B cell (primary cell): ENCODE measurements around the gene FMOD. TPM values are rescaled to one million over a fixed set of nuclear protein-coding genes. Genes with fewer than 3 reads are reported as not detected.

ENCODE experiments used
- ATAC-seq: fragments of 200-7000 bp; cut with Tn5 transposase; one replicate; pipeline ENCODE4 v1.10.0; 2021; ENCODE audit warnings: low read depth, mild to moderate bottlenecking, moderate number of reproducible peaks, moderate library complexity
- CTCF ChIA-PET: fragments of 350-600 bp; sonication (Branson Sonifier 250); formaldehyde crosslinking; loops from one replicate; lab custom pipeline; 2021; ENCODE audit warnings: antibody characterized with exemption, inconsistent platforms; lab: Charles Lee
- POLR2A ChIA-PET: fragments of 350-600 bp; sonication (Branson Sonifier 250); formaldehyde crosslinking; loops from one replicate; lab custom pipeline; 2021; ENCODE audit warnings: antibody characterized with exemption; lab: Charles Lee
- DNase-seq: peaks from one replicate; pipeline ENCODE4 v3.0.0; 2013
- H2AFZ ChIP-seq: 2 replicates; pipeline ENCODE4 v1.6.1; 2012; ENCODE audit warnings: mild to moderate bottlenecking, low read depth, low read length; ENCODE audit not compliant: insufficient read depth, poor library complexity, severe bottlenecking
- H3K27ac ChIP-seq, 2 donors: 1 replicate in 1 of 2; 2 replicates in 1 of 2; pipeline ENCODE4 v1.5.1; 2012 to 2013; ENCODE audit warnings: low read length in 2 of 2, mild to moderate bottlenecking in 2 of 2, moderate library complexity in 1 of 2
- H3K27me3 ChIP-seq, 4 experiments: fragments of 200-600 bp in 1 of 4; sonication (generic) in 1 of 4; replicated peaks in 1 of 4; 1 replicate in 2 of 4; 2 replicates in 2 of 4; pipeline versions ENCODE4 v1.6.1 to v1.7.0; 2013 to 2016; ENCODE audit warnings: low read length in 3 of 4, mild to moderate bottlenecking in 2 of 4, mixed read lengths in 1 of 4, moderate library complexity in 1 of 4; ENCODE audit not compliant: insufficient read depth in 4 of 4, control insufficient read depth in 3 of 4; ENCODE audit errors: control extremely low read depth in 1 of 4
- H3K36me3 ChIP-seq, 2 experiments: replicated peaks in 1 of 2; 1 replicate in 1 of 2; 2 replicates in 1 of 2; pipeline versions ENCODE4 v1.6.1 to v1.7.1; 2013; ENCODE audit warnings: low read length in 1 of 2; ENCODE audit not compliant: insufficient read depth in 2 of 2, control insufficient read depth in 1 of 2; ENCODE audit errors: control extremely low read depth in 1 of 2, extremely low read depth in 1 of 2
- H3K4me1 ChIP-seq, 2 donors: fragments of 200-600 bp in 1 of 2; sonication (generic) in 1 of 2; 1 replicate in 1 of 2; 2 replicates in 1 of 2; pipeline versions ENCODE4 v1.5.1 to v1.6.1; 2013 to 2017; ENCODE audit warnings: low read length in 2 of 2; ENCODE audit not compliant: control insufficient read depth in 2 of 2, insufficient read depth in 2 of 2
- H3K4me2 ChIP-seq: replicated peaks from 2 replicates; pipeline ENCODE3; 2012; ENCODE audit warnings: mild to moderate bottlenecking, low read depth, low read length; ENCODE audit not compliant: poor library complexity, severe bottlenecking
- H3K4me3 ChIP-seq, 5 experiments: fragments of 200-600 bp in 1 of 5; sonication (generic) in 1 of 5; 1 replicate in 3 of 5; 2 replicates in 2 of 5; pipeline versions ENCODE4 v1.5.1 to v1.7.0; 2011 to 2016; ENCODE audit warnings: low read length in 4 of 5, mild to moderate bottlenecking in 4 of 5, low read depth in 2 of 5, control low read depth in 1 of 5, moderate library complexity in 1 of 5; ENCODE audit not compliant: insufficient read depth in 1 of 5; ENCODE audit errors: control extremely low read depth in 1 of 5, extremely low read depth in 1 of 5
- H3K79me2 ChIP-seq: fragments of 200-600 bp; sonication (generic); one replicate; pipeline ENCODE4 v1.6.0; 2016; ENCODE audit warnings: low read length; ENCODE audit not compliant: control insufficient read depth, insufficient read depth
- H3K9ac ChIP-seq: fragments of 200-600 bp; sonication (generic); 2 replicates; pipeline ENCODE4 v1.6.1; 2017; ENCODE audit warnings: mild to moderate bottlenecking, low read length, moderate library complexity
- H3K9me3 ChIP-seq, 3 donors: one replicate each; pipeline versions ENCODE4 v1.6.1 to v1.7.1; 2013; ENCODE audit warnings: low read length in 2 of 3; ENCODE audit not compliant: control insufficient read depth in 2 of 3, insufficient read depth in 1 of 3; ENCODE audit errors: control extremely low read depth in 1 of 3
- H4K20me1 ChIP-seq: 2 replicates; pipeline ENCODE4 v1.6.0; 2012; ENCODE audit warnings: mild to moderate bottlenecking, low read length; ENCODE audit not compliant: insufficient read depth, control insufficient read depth, poor library complexity, severe bottlenecking
- H3K27ac Mint-ChIP-seq: one replicate; pipeline ENCODE4 v1.8.0; 2021; ENCODE audit warnings: mixed read lengths
- H3K27me3 Mint-ChIP-seq: one replicate; pipeline ENCODE4 v1.8.0; 2021; ENCODE audit warnings: mixed read lengths
- H3K4me1 Mint-ChIP-seq: one replicate; pipeline ENCODE4 v1.8.0; 2021; ENCODE audit warnings: mixed read lengths
- H3K4me3 Mint-ChIP-seq: one replicate; pipeline ENCODE4 v1.8.0; 2021; ENCODE audit warnings: mixed read lengths
- H3K9me3 Mint-ChIP-seq: one replicate; pipeline ENCODE4 v1.8.0; 2022; ENCODE audit warnings: mixed read lengths; ENCODE audit not compliant: insufficient read depth
- EZH2 ChIP-seq: IDR thresholded peaks from 2 replicates; pipeline ENCODE4 v1.6.1; 2012; ENCODE audit warnings: borderline replicate concordance, low read depth, mild to moderate bottlenecking, moderate library complexity, low read length; ENCODE audit not compliant: insufficient read depth, poor library complexity, severe bottlenecking
- WGBS: methylation state at CpG from one replicate; pipeline ENCODE4 v1.1.5; 2013; ENCODE audit warnings: missing lambda C conversion rate; ENCODE audit not compliant: insufficient coverage; 5-methylcytosine and 5-hydroxymethylcytosine counted together
- intact Hi-C: fragments of 100-400 bp; cut with micrococcal nuclease; formaldehyde crosslinking; loops from one replicate; pipeline ENCODE4 v1.10.0; 2022
- polyA plus RNA-seq: library from polyadenylated mRNA; depleted of rRNA; stranded (reverse); fragments of >200 nt; gene quantifications from 2 replicates; pipeline ENCODE4 v1.2.3, GENCODE V29; 2012
- total RNA-seq, 2 donors: library from RNA; stranded (reverse); fragments of 120-200 nt in 1 of 2; gene quantifications; 1 replicate in 1 of 2; 2 replicates in 1 of 2; pipeline versions ENCODE4 v1.2.3 to v1.2.4, GENCODE V29; 2013 to 2022
- TF ChIP-seq, protein P1 (sequence below): fragments of 200-600 bp; IDR thresholded peaks from one replicate; pipeline ENCODE4 v1.8.0; 2022; ENCODE audit warnings: antibody characterized with exemption, mild to moderate bottlenecking

FMOD gene
- total and polyA plus RNA-seq, 2 donors (not counting 1 experiment from before 2014, with no cell fraction given): not detected

DNA sequence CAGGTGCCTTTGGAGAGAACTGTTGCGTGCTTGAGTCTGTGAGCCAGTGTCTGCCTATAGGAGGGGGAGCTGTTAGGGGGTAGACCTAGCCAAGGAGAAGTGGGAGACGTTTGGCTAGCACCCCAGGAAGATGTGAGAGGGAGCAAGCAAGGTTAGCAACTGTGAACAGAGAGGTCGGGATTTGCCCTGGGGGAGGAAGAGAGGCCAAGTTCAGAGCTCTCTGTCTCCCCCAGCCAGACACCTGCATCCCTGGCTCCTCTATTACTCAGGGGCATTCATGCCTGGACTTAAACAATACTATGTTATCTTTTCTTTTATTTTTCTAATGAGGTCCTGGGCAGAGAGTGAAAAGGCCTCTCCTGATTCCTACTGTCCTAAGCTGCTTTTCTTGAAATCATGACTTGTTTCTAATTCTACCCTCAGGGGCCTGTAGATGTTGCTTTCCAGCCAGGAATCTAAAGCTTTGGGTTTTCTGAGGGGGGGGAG lies 43.2 kb downstream of the FMOD start:
- Mint-ChIP-seq H3K9me3 (no peaks in the 10 kb centered on the region), H3K27ac (peak overlapping the region; percentile 99), H3K27me3 (no peaks in the 10 kb centered on the region), H3K4me3 (peak overlapping the region; percentile 99), H3K4me1 (peaks cover 69% of the 10 kb centered on the region)
- Histone ChIP-seq H4K20me1 (peaks cover 52% of the 10 kb centered on the region), H3K79me2 (peaks cover 68% of the 10 kb centered on the region), H3K9ac (peak overlapping the region; percentile 99), H3K4me2 (peak overlapping the region; percentile 89), H3K27ac (peak overlapping the region; percentile 48 to 62), H3K36me3 (peaks cover 11 to 59% of the 10 kb centered on the region in 2 experiments), H2AFZ (no peak overlapping the region), H3K4me3 (peak overlapping the region; percentile 96 to 99 (median 99)), H3K9me3 (no peaks in the 10 kb centered on the region), H3K4me1 (peaks cover 66 to 76% of the 10 kb centered on the region in 2 donors), H3K27me3 (no peaks in the 10 kb centered on the region)
- ATAC-seq (no peak), DNase-seq (no peak)
- POLR2A ChIA-PET: interaction anchor here (0.5 to 9.6 kb wide), 8 partner anchors 11 to 77 kb away, joined by 4 to 687 read pairs (median 111); no protein-coding TSS in a partner anchor
- TF ChIP-seq EZH2: no peak
- TF ChIP-seq, protein P1, sequence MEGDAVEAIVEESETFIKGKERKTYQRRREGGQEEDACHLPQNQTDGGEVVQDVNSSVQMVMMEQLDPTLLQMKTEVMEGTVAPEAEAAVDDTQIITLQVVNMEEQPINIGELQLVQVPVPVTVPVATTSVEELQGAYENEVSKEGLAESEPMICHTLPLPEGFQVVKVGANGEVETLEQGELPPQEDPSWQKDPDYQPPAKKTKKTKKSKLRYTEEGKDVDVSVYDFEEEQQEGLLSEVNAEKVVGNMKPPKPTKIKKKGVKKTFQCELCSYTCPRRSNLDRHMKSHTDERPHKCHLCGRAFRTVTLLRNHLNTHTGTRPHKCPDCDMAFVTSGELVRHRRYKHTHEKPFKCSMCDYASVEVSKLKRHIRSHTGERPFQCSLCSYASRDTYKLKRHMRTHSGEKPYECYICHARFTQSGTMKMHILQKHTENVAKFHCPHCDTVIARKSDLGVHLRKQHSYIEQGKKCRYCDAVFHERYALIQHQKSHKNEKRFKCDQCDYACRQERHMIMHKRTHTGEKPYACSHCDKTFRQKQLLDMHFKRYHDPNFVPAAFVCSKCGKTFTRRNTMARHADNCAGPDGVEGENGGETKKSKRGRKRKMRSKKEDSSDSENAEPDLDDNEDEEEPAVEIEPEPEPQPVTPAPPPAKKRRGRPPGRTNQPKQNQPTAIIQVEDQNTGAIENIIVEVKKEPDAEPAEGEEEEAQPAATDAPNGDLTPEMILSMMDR: no peak
- intact Hi-C loops: no loop called here
- 9% methylated on average over 1 of the region's 3 CpGs for WGBS
- CTCF ChIA-PET: interaction anchor here (0.9 to 14.6 kb wide), 10 partner anchors 8 to 196 kb away, joined by 3 to 441 read pairs (median 28); no protein-coding TSS in a partner anchor

DNA sequence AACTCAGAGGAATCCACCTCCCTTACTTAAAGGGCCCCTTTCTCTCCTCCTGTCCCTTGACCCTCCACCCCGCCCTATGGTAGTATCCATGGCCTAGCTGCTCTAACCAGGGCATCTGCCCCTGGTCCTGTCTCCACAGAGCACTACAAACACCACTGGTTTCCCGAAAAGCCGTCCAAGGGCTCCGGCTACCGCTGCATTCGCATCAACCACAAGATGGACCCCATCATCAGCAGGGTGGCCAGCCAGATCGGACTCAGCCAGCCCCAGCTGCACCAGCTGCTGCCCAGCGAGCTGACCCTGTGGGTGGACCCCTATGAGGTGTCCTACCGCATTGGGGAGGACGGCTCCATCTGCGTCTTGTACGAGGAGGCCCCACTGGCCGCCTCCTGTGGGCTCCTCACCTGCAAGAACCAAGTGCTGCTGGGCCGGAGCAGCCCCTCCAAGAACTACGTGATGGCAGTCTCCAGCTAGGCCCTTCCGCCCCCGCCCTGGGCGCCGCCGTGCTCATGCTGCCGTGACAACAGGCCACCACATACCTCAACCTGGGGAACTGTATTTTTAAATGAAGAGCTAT lies 43.9 kb downstream of the FMOD start:
- ChIA-PET POLR2A (interaction anchor here (0.6 to 9.6 kb wide), 9 partner anchors 10 to 679 kb away, joined by 3 to 687 read pairs (median 100); no protein-coding TSS in a partner anchor), CTCF (interaction anchor here (0.9 to 14.6 kb wide), 11 partner anchors 8 to 197 kb away, joined by 3 to 441 read pairs (median 28); no protein-coding TSS in a partner anchor)
- DNase-seq: peak; percentile 46
- H3K4me1 Mint-ChIP-seq: peaks cover 73% of the 10 kb centered on the region
- H3K4me3 Mint-ChIP-seq: peak overlapping the region; percentile 99
- 14% methylated on average over 15 of the region's 21 CpGs for WGBS
- H3K27ac Mint-ChIP-seq: peak overlapping the region; percentile 99
- H3K36me3 ChIP-seq: peaks cover 11 to 59% of the 10 kb centered on the region in 2 experiments
- H3K9ac ChIP-seq: peak overlapping the region; percentile 99
- ATAC-seq: no peak
- H3K4me2 ChIP-seq: peak overlapping the region; percentile 89
- H3K4me3 ChIP-seq: peak overlapping the region; percentile 96 to 99 (median 99)
- H4K20me1 ChIP-seq: peaks cover 52% of the 10 kb centered on the region
- no peak overlapping the region for H2AFZ ChIP-seq
- H3K9me3 Mint-ChIP-seq: no peaks in the 10 kb centered on the region
- intact Hi-C loops: no loop called here
- H3K4me1 ChIP-seq: peaks cover 68 to 78% of the 10 kb centered on the region in 2 donors
- H3K27ac ChIP-seq: peak overlapping the region; percentile 90 to 100
- TF ChIP-seq EZH2: no peak
- TF ChIP-seq, protein P1: no peak
- H3K79me2 ChIP-seq: peaks cover 68% of the 10 kb centered on the region
- no peaks in the 10 kb centered on the region for H3K9me3 ChIP-seq
- no peaks in the 10 kb centered on the region for H3K27me3 Mint-ChIP-seq
- H3K27me3 ChIP-seq: no peaks in the 10 kb centered on the region
